DOHH2 (cell line): Measurements from ENCODE around the gene HNRNPC.

Experiments
- H3F3A ChIP-seq: fragments of 200-600 bp; sonication (generic), shearing (Covaris generic); 2 replicates; pipeline ENCODE4 v1.6.0; 2016; ENCODE audit warnings: antibody characterized with exemption, mild to moderate bottlenecking; ENCODE audit not compliant: control insufficient read depth, insufficient read depth
- H3K27ac ChIP-seq: fragments of 200-600 bp; sonication (generic); 2 replicates; pipeline ENCODE4 v1.5.1; 2014; ENCODE audit warnings: low read depth, mild to moderate bottlenecking, low read length, moderate library complexity
- H3K27me3 ChIP-seq: fragments of 200-600 bp; sonication (generic); 2 replicates; pipeline ENCODE4 v1.6.1; 2014; ENCODE audit warnings: mild to moderate bottlenecking, low read length, mixed read lengths; ENCODE audit not compliant: control insufficient read depth
- H3K36me3 ChIP-seq: fragments of 200-600 bp; sonication (generic); 2 replicates; pipeline ENCODE4 v1.6.1; 2014; ENCODE audit warnings: mild to moderate bottlenecking, low read length, moderate library complexity, mixed read lengths; ENCODE audit not compliant: control insufficient read depth
- H3K4me1 ChIP-seq: fragments of 200-600 bp; sonication (generic); 2 replicates; pipeline ENCODE4 v1.6.1; 2014; ENCODE audit warnings: mild to moderate bottlenecking, low read length, mixed read lengths; ENCODE audit not compliant: control insufficient read depth
- H3K4me2 ChIP-seq: fragments of 200-600 bp; sonication (generic); 2 replicates; pipeline ENCODE4 v1.6.0; 2014; ENCODE audit warnings: mild to moderate bottlenecking, low read length, moderate library complexity
- H3K4me3 ChIP-seq: fragments of 200-600 bp; sonication (generic); 2 replicates; pipeline ENCODE4 v1.5.1; 2014; ENCODE audit warnings: mild to moderate bottlenecking, low read length, mixed read lengths
- H3K79me2 ChIP-seq: fragments of 200-600 bp; sonication (generic); 2 replicates; pipeline ENCODE4 v1.6.1; 2014; ENCODE audit warnings: mild to moderate bottlenecking, low read length, mixed read lengths; ENCODE audit not compliant: control insufficient read depth
- H3K9me2 ChIP-seq: fragments of 200-600 bp; sonication (generic); replicated peaks from 2 replicates; pipeline ENCODE4 v1.6.1; 2014; ENCODE audit warnings: mild to moderate bottlenecking, low read length, mixed read lengths; ENCODE audit not compliant: control insufficient read depth
- H3K9me3 ChIP-seq: fragments of 200-600 bp; sonication (generic); 2 replicates; pipeline ENCODE4 v1.6.1; 2014; ENCODE audit warnings: antibody characterized with exemption, low read length, mixed read lengths; ENCODE audit not compliant: control insufficient read depth, insufficient read depth
- H4K20me1 ChIP-seq: fragments of 200-600 bp; sonication (generic); 2 replicates; pipeline ENCODE4 v1.6.0; 2014; ENCODE audit warnings: low read depth, mild to moderate bottlenecking, antibody characterized with exemption, low read length, moderate library complexity; ENCODE audit not compliant: control insufficient read depth, insufficient read depth
- EZH2phosphoT487 ChIP-seq: fragments of 200-600 bp; sonication (generic); IDR thresholded peaks from 2 replicates; pipeline ENCODE4 v1.6.1; 2017; ENCODE audit warnings: borderline replicate concordance, mild to moderate bottlenecking, antibody characterized with exemption, low read length, moderate library complexity, mixed read lengths
- TF ChIP-seq, protein P1 (sequence below): fragments of 200-600 bp; sonication (generic); IDR thresholded peaks from one replicate; pipeline ENCODE4 v1.5.1; 2014; ENCODE audit warnings: antibody characterized with exemption, mild to moderate bottlenecking, low read depth, low read length; ENCODE audit not compliant: poor library complexity, severe bottlenecking

Gene HNRNPC

DNA sequence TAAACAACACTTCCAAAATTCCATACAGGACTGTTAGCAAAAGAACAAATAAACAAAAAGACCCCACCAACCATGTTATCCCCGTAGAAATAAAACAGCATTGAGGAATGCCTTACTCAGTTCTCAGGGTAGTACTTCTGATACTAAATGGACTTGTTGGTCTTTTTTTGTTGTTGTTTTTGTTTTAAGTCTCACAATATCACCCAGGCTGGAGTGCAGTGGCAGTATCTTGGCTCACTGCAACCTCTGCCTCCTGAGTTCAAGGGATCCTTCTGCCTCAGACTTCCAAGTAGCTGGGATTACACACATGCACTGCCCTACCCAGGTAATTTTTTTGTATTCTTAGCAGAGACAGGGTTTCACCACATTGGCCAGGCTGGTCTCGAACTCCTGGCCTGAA, 17.1 kb downstream of the HNRNPC start:
- Histone ChIP-seq H3K27me3 (no peaks in the 10 kb centered on the region), H3F3A (peaks cover 73% of the 10 kb centered on the region), H3K79me2 (peaks cover 100% of the 10 kb centered on the region), H3K4me1 (peaks cover 25% of the 10 kb centered on the region), H3K9me3 (no peaks in the 10 kb centered on the region), H4K20me1 (peaks cover 69% of the 10 kb centered on the region), H3K27ac (no peak overlapping the region), H3K4me3 (no peak overlapping the region), H3K9me2 (no peaks in the 10 kb centered on the region), H3K36me3 (peaks cover 100% of the 10 kb centered on the region), H3K4me2 (no peak overlapping the region)
- TF ChIP-seq EZH2phosphoT487 = no peak

DNA sequence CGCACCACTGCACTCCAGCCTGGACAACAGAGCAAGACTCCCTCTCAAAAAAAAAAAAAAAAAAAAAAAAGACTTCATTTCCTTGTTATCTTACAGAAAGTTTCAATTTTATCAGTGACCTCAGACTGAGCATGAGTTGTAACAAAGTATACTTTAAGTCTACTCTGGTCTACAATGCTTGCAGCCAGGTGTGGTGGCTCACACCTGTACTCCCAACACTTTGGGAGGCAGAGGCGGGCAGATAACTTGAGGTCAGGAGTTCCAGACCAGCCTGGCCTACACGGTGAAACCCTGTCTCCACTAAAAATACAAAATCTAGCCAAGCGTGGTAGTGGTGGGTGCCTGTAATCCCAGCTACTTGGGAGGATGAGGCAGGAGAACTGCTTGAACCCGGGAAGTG, 18.0 kb downstream of the HNRNPC start:
- Histone ChIP-seq H4K20me1 (peaks cover 68% of the 10 kb centered on the region), H3K9me2 (no peaks in the 10 kb centered on the region), H3F3A (peaks cover 74% of the 10 kb centered on the region), H3K4me3 (no peak overlapping the region), H3K27me3 (no peaks in the 10 kb centered on the region), H3K36me3 (peaks cover 100% of the 10 kb centered on the region), H3K4me1 (peaks cover 18% of the 10 kb centered on the region), H3K27ac (no peak overlapping the region), H3K4me2 (no peak overlapping the region), H3K9me3 (no peaks in the 10 kb centered on the region), H3K79me2 (peaks cover 100% of the 10 kb centered on the region)
- no peak for TF ChIP-seq EZH2phosphoT487
- TF ChIP-seq, protein P1, sequence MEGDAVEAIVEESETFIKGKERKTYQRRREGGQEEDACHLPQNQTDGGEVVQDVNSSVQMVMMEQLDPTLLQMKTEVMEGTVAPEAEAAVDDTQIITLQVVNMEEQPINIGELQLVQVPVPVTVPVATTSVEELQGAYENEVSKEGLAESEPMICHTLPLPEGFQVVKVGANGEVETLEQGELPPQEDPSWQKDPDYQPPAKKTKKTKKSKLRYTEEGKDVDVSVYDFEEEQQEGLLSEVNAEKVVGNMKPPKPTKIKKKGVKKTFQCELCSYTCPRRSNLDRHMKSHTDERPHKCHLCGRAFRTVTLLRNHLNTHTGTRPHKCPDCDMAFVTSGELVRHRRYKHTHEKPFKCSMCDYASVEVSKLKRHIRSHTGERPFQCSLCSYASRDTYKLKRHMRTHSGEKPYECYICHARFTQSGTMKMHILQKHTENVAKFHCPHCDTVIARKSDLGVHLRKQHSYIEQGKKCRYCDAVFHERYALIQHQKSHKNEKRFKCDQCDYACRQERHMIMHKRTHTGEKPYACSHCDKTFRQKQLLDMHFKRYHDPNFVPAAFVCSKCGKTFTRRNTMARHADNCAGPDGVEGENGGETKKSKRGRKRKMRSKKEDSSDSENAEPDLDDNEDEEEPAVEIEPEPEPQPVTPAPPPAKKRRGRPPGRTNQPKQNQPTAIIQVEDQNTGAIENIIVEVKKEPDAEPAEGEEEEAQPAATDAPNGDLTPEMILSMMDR = no peak

DNA sequence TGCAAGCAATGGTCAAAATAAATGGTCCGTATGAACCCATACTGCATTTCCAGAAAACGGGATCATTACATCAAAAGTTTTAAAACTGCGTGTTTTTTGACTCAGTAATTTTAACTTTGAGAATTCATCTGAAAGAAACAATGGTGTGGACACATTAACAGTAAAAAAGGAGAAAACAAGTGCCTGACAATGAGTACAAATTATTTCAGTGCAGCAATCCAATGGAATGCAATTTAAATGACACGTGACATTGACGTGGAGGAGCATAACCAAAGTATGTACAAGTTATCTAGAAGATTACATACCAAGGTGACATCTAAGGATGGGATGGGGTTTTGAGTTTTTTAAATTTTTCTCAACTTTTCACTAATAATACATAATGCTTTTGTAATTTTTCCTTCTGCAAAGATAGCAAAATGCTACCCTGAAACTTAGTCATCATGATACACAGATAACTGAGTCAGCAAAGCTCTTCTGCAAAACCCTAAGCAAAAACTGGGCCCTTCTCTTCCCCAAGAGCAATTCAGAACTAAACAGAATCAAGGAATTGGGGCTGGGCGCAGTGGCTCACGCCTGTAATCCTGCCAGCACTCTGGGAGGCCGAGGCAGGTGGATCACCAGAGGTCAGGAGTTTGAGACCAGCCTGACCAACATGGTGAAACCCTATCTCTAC, 20.4 kb downstream of the HNRNPC start:
- Histone ChIP-seq H3K4me3 (no peak overlapping the region), H3K9me3 (no peaks in the 10 kb centered on the region), H3K4me2 (no peak overlapping the region), H3K4me1 (peaks cover 10% of the 10 kb centered on the region; the same call in 1 of the 2 replicates), H4K20me1 (peaks cover 65% of the 10 kb centered on the region), H3K36me3 (peaks cover 100% of the 10 kb centered on the region), H3K27ac (no peak overlapping the region), H3F3A (peaks cover 83% of the 10 kb centered on the region), H3K27me3 (no peaks in the 10 kb centered on the region), H3K9me2 (no peaks in the 10 kb centered on the region), H3K79me2 (peaks cover 100% of the 10 kb centered on the region)
- TF ChIP-seq, protein P1 = no peak
- TF ChIP-seq EZH2phosphoT487 = no peak

DNA sequence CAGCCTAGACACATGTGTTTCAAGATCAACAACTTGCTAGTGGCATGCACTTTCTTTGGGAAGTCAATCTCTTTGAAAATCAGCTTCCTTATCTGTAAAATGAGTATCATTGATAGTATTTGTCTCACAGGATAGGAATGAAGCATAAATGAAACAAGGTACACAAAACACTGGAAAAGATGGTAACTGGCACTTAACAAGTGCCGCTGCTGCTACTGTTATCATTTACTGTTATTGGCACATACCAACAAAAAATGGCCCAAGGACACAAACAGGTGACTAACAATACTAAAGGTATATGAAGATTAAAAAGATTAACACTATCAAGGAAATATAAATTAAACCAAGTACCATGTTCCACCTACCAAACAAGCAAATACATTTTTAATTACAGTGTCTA, 20.9 kb downstream of the HNRNPC start:
- TF ChIP-seq, protein P1 = no peak
- TF ChIP-seq EZH2phosphoT487 = no peak
- Histone ChIP-seq H3K9me3 (no peaks in the 10 kb centered on the region), H3K27ac (no peak overlapping the region), H3K9me2 (no peaks in the 10 kb centered on the region), H3F3A (peaks cover 84% of the 10 kb centered on the region), H3K4me3 (no peak overlapping the region), H4K20me1 (peaks cover 61% of the 10 kb centered on the region; the same call in 1 of the 2 replicates), H3K27me3 (no peaks in the 10 kb centered on the region), H3K4me1 (peaks cover 10% of the 10 kb centered on the region; the same call in 1 of the 2 replicates), H3K79me2 (peaks cover 100% of the 10 kb centered on the region), H3K4me2 (no peak overlapping the region), H3K36me3 (peaks cover 100% of the 10 kb centered on the region)
